Fibroblast of skin of abdomen (primary cell): ENCODE data around the gene MORN1.

Experiments
- DNase-seq: peaks from one replicate; pipeline ENCODE4 v3.0.0-alpha.2; 2013

MORN1 gene

DNA sequence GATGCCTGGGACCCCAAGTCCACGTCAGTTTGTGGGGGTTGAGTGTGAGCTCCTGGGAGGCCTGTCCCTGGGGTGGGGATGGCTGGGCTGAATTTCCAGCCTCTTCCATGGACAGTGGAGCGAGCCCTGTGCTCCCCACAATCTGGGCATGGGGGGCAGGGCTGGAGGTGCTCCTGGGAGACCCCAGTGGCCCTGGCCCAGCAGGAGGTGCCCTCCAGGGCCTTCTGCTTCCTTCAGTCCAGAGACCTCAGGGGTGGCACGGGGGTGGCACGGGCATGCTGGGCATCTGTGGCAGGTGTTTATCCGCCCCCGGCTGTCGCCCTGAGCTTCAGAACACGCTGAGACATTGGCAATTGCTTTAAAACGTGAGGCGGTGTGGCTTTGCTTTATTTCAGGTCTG lies 40.9 kb downstream of the MORN1 start:
- DNase-seq = no peak

DNA sequence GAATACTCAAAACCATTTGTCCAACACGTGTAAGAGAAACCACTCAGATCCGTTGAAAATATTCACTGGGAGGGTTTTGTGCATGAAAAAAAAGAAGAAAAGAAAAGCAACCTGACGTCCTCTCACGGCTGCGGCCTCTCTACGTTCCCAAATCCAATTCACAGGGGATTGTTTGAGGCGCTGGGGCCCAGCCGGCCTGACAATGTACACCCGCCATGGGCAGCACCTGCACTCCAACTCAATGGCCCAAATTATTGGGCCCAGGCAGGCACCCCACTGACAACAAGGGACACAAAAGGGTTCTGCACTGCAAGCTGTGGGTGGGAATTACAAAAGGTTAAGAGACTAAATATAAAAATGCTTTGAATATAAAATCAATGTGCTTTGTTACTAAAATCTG lies 41.5 kb downstream of the MORN1 start:
- DNase-seq = no peak

DNA sequence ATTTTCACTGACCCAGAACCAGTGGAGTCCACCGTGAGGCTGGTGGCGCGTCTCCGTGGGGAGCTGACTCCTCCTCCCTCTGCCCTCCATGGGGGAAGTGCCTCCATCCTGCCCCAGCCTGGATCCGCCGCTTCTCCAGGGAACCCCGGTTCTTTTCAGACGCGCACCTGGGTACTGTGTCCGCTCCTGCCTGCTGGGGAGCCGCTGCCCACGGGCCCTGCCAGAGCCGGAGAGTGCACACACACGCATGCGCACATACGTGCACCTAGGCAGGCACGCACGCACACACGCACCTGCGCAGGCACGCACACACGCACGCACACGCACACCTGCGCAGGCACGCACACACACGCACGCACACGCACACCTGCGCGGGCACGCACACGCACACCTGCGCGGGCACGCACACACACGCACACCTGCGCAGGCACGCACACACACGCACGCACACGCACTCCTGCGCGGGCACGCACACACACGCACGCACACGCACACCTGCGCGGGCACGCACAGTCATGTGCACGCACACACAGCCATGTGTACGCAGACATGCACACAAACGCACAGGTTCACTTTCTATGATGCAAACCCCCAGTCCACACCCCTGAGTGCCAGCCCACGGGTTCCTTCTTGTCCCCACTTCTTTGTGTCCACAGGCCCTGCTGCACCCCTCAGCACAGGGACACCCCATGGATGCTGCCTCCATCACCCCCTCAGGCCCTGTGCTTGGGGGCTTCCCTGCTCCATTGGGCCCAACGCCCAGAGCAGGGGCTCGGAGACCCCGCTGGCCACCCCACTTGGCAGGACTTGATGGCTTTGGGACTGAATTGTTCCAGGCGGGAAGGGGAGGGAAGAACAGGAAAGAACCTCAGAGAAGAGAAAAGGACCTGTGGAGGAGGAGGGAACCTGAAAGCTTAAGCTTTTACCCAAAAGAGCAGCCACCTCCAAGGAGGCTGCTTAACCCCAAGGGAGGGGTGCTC lies 42.7 kb downstream of the MORN1 start:
- no peak for DNase-seq

DNA sequence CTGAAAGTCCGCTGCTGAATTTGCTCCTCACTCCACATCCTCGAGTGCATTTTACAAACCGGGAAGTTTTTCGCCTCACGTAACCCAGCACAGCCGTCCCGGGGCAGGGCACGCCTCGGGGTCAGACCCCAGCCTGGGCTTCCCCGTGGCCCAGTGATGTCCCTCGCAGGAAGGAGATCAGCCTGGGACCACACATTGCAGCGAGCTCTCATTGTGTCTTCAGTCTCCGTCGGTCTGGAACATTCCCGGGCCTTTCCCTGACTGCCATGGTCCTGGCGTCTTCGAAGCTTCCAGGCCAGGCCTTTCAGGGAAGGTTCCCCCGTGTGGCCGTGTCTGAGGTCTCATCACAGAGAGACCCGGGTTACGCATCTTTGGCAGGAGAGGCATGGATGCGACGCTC lies 43.5 kb downstream of the MORN1 start:
- DNase-seq = no peak

DNA sequence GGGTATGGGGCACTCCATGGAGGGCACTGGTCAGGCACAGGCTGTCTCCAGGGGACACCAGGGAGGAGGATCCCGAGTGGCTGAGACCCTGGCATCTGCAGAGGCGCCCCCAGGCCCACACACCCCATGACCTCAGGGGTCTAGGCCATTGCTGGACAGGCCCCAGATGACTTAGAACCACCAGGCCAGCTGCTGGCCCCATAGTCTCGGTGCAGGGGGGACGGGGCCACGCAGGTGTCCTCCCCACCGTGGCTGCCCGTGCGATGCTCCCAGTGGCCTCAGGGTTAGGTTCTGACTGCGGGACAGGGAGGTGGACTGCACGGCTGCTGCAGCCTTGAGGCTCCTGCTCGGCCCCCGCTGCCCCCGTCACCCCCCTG lies 44.0 kb downstream of the MORN1 start:
- DNase-seq = no peak

DNA sequence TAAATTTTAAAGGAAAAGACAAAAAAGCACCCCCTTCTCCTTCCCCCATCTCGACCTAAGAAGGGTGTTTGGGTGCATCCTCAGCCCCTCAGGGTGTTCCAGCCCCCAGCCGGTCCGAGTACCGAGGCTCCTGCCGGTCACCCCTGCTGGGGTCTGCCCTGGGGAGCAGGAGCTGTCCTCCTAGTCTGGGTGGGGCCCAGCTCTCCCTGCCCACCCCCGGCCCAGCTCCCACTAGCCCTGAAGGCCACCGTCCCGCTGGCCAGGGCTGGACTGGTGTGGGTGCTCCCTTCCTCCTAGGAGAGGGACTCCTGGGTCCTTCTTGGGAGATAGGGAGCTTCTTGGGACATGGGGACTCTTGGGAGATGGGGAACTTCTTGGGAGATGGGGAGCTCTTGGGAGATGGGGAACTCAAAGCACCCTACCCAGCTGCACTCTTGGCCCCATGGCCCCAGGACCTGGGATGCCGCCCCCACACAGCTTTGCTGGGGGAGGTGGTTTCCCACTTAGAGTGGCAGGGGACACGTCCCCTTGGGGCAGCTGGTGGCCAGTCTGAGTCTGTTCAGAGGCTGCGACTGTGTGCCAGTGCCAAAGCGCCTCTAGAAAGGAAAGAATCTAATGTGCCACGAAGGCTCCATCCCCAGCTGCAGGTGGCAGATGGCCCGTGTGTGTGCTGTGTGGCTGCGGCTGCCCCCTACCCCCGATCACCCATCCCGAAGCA lies 44.5 kb downstream of the MORN1 start:
- no peak for DNase-seq

DNA sequence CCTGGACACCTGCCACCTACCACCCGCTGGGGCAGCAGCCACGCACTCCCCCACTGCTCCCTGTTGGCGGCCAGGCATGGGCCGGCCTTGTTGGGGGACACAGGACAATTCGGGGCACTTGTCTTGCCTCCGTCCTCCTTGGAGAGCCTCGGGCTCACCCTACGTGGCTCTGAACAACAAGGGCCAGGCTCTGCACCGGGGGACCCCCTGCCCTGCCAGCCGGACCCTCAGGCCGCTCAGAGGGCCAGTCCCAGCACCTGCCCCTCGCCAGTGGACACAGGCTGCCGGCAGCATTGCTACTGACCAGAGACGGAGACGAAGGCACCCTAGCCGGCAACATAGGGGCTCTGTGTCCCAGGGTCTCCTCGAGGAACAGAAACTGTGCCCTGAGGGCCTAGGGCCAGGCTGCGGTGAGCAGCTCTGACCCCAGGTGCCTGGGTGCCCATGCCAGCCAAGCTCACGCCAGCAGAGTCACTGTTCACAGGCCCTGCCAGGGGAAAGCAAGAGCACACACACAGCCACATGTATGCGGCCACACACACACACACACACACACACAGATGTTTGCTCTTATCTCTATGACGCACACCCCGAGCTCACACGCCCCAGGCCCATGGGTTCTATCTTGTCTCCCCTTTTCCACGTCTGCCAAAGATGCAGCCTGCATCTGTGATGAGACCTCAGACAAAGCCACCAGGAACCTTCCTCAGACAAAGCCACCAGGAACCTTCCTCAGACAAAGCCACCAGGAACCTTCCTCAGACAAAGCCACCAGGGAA lies 45.9 kb downstream of the MORN1 start:
- DNase-seq = no peak

DNA sequence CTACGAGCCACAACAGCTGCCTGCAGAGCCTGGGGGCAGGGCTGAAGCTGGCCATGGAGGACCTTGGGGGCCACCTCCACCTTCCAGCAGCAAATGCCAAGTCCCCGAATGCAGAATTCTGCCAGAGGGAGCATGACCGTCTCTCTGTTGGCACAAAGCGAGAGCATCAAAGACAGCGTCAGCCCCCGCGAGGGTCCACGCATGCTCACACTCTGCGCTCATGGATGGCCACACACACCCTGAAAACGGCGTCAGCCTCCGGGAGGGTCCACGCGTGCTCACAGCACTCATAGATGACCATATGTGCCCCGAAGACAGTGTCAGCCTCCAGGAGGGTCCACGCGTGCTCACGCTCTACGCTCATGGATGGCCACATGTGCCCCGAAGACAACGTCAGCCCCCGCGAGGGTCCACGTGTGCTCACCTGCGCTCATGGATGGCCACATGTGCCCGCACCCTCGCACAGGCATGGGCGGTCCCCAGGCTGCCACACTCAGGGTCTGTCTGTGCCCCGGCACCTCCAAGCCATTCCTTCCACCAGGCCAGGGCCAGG lies 46.5 kb downstream of the MORN1 start:
- DNase-seq = no peak

DNA sequence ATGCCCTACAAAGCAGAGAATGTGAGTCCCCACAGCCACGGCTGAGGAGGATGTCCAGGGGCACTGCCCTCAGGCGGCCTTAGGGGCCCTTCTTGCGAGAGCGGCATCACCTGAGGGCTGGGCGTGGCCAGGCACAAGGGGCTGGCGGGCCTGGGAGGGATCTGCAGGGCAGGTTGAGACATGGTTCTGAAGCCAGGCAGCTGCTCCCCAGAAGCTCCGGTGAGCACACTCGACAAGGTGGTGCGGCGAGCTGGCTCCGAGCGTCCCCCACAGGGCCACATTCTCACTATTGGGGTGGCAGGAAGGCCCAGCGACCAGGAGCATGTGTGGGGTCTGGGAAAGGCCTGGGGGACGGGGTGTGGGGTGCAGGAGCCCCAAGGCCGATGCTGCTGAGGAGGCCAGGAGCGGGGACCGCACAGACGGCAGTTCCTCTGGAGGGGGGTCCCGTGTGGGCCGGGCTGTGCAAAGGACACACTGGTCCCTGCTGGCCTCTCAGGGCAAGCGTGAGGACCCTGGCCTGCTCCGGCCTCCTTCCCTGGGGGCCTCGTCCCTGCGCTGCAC lies 47.2 kb downstream of the MORN1 start:
- no peak for DNase-seq

DNA sequence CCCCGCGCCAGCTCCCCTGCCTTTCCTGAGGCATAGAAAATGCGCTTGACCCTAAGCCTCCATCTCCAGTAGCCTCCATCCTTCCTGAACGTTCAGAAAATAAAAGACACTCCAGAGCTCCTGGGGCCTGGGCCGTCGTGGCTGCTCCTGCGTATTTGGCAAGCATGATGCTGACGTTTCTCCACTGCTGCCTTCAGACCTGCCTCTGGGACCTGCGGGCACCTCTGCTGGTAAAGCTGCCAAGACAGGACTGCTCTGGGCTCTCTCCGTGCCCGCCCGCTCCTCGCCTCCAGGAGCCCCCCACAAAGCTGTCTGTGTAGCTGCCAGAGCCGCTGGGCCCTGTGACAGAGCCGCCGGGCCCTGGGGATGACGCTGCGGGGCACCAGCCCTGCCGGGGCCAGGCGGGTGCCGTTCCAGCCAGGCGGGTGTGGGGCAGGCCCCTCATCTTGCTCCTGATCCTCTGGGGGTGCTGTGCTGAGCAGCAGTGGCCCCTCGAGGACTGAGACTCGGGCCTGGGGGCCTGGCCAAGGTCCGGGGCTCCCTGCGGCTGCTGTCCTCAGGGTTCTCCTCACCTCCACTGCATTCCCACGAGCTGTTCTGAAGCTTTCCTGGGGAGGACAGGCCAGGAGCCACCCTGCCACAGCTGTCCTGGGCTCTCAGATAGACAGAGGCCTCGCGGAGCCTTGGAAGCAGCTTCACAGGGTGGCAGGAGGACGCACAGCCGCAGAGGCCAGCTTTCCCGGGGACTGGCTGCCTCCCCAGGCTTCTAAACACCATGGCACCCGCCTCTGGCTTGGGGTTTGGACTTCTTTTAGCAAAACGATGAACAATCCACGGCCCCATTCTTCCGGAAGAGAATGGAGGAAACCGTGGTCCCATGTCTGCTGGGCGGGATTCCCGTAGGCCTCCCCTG lies 48.1 kb downstream of the MORN1 start:
- DNase-seq = no peak

DNA sequence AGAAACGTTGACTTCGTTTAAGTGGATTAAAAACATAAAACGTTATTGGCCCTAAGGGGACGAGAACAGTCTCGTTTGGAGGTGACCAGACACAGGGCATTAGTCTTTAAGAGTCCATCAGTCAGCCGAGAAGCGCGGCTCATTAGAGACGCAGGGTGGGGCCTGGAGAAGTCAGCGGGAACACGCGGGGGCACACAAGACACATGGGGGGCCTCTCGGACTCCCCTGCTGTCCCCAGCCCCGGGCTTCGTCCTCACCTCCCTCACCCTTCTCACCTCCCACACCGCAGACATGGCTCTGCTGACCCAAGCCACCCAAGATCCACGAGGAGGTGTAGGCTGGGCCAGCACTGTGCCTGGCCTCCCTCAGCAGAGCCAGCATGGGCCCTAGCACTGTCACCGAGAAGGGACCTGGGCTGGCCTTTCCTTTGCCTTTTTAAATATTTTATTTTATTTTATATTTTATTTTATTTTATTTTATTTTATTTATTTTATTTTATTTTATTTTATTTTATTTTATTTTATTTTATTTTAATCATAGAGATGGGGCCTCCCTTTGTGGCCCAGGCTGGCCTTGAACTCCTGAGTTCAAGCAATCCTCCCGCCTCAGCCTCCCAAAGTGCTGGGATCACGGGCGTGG lies 48.9 kb downstream of the MORN1 start:
- DNase-seq = no peak

DNA sequence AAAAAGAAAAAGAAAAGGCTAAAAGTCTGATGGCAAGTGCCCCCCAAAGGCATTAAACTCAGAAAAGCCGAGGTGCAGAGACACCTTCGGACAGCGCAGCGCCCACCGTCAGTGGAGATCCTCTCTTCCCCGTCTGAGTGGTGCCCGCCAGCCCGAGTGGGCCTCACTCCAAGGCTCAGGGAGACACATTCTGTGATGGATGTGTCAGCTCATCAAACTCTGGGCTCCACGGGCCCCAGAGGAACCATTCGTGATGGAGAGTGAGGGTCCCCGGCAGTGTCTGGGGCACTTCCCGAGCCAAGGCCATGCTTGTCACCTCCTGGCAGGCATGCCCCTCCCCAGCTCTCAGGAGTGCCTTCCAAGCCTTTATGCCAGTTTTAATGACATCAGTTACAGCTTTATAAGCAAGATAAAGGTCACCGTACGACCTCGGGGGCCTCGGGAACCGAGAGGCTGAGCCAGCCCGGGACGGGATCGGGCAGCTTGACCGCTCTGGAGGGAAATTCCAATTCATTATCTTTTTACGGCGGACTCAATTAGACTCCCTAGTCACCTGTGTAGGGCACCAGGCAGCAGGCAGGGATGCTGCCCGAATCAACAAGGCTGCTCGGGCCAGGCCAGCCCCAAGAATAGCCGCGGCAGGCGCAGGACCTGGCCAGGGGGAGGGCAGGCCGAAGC lies 49.5 kb downstream of the MORN1 start:
- no peak for DNase-seq

DNA sequence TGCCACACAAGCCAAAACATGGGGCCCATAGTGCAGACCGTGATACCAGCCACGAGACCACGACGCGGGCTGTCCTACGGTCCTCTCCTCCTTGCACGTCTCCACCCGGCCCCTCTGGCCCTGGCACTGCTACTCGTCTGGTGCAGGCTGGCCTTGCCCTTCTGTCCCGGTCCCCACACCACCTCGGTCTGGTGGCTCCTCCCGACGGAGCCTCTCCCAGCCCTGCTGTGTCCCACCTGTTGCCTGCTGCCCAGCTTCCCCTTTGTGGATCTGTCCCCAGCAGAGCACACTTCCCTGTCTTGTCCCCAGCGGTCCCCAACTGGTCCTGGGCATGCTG lies 50.5 kb downstream of the MORN1 start:
- DNase-seq = no peak

DNA sequence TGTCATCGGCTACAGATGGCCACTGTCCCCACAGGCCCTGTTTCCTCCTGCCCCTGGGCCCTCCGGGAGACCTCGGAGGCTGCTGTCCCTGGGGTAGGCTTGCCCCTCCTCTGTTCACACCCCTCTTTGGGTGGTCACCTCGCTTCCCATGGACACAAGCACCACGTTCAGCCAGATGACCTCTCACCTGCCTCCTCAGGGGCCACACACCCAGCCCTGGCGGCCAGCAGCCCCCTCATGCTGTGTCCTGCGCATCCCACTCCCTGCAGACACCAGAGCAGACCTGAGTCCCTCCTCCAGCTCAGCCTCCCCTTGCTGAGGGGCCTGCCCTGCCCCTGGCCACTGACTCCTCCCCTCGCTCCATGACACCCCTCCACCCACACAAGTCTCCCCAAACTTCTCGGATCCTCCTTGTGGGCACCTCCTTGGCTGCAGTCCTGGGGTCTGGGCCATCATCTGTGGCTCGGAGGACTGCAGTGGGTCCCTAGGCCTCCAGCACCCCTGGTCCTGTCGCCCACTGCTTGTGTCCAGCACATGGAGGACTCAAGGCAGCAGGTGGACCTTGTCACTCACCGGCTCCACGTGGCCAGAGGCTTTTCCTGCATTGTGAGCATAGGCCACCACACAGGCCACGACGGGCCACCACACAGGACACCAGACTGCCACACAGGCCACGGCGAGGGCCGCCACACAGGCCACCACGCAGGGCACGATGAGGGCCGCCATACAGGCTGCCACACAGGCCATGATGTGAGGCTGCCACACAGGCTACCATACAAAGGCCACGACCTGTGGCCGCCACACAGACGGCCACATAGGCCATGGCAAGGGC lies 51.1 kb downstream of the MORN1 start:
- DNase-seq = no peak

DNA sequence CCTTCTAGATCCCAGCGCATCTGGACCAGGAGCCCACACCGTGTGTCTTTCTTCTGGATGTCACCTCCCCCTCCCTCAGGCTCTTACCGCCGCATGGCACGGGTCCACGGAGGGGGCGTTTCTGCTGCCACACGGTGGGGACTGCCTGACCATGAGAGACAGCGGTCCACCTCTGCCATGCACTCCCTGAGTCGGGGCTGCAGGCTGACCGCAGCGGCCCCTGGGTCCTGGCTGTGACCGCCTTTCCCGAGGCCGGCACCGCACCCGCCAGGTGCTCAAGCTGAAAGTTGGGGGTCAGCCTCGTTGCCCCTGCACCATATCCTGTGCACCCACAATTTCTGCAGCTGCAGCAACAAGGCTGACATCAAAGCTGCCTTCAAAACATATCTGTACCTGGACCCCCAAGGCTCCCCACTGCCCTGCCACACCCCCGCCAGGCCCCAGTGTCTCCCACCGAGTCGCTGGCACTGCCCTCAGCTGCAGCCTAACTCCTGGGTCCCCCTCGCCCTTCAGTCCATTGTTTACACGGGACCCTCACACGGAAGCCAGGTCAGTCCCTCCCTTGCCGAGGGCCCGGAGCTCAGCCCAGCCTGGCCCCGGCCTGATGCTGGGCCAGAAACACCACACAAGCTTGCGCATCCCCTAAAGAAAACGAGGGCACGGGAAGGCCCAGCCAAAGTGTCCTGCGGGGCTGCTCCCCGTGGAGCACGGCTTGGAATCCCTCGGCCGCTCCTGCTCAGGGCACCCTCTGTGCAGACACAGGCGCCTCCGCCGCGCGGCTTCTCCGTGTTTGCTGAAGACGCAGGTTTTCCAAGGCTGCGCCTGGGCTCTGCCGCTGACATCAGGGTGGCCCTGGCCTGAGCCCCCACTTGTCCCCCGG lies 51.9 kb downstream of the MORN1 start:
- no peak for DNase-seq

DNA sequence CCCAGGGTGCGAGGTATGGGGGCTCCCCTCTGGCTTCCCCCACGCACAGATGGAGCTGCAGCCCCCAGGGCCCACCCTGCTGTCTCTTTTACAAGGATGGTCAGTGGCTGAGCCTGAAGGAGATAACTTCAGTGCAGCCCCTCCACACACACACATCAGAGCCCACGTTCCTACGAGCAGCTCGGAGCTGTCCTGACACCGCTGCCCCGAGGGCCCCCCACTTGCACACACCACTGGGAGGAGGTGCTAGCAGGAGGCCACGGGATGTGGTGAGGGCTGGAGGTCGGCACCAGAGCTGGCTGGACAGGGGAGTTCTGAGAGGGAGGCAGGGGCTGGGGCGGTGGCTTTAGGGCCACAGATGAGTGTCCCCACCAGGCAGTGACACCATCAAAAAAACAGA lies 53.9 kb downstream of the MORN1 start:
- no peak for DNase-seq

DNA sequence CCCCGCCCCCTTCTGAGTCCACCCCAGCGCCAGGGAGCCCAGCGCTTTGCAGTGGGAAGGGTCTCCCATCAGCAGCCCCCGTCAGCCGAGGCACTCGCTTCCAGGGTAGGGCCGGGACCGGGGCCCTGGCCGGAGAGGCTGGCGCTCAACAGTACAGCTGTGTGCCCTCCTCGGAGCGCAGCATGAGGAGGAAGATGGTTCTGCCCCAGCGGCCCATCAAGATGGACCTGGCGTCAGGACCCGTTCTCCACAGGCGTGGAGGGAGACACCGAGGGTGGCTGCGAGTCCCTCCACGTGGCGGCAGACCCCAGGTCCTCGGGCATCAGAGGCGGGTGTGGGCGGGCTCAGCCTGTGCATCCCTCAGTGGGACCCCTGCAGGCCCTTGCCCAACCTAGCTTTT lies 54.3 kb downstream of the MORN1 start:
- no peak for DNase-seq

DNA sequence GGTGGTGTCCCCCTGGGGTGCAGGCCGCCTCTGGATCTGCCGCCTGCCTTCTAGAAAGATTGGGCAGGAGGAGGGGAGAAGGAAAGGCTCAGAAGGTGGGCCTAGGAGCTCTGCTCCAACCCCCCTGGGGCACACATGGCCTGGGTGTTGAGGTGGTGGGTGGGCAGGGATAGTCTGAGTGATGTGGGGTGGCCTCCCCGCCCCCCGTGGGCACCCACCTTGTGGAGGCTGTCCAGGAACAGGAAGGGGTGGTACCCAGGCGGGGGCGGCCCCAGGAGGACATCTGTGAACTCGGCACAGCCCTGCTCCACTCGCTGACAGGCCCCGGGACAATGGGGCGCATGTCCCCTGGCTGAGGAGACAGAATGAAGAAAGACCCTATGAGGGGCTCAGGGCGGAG lies 54.9 kb downstream of the MORN1 start:
- DNase-seq = no peak
